Measurements from ENCODE around the gene SLC44A4.
"Not testable (repeated sequence)": the region's sequence is repeated elsewhere in the genome, so short reads cannot be mapped to it uniquely, and the experiment has no call there.

SLC44A4 gene

DNA sequence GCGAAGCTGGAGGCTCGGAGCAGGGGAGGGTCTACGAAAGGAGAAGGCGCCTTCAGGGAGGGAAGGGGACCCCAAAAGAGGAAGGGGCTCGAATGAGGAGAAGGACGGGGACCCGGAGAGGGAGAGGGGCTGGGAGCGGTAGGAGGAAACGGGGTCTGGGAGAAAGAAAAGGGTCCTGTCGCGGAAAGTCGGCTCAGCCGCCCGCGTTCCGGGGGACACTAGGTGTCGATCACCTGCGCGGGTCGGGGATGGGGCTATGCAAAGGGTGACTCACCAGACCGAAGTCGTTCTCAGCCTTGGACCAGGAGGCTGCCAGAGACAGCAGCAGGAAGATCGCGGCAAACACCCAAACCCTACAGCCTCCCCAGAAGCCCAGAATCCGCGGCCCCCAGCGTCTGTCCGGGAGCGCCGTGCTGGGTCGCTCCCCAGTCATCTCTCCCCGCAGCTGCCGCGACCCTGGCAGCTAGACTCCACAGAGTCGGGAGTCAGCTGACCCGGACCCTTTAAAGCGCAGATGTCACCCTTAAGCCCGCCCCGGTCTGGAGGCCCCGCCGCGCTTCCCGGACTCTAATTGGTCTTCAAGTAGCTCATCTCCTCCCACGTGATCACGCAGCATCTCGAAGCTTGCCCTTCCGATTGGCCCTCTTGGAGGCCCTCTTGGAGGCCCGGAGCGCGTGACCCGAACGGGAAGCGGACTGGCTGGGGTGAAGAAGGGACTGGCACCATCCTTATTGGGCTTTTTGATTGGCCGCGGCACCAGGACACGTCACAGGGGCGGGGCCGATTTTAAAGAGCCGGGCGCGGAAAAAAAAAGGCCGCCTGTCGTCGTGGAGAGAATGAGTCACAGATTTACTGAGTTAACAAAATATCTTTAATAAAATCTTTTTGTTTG, 16.2 kb downstream of the SLC44A4 start, which contains the start of gene NEU1:
TSS of gene NEU1 (minus strand) at position 478 of the 892 bp plus-strand sequence. CDS start at position 433, 45 bp downstream.
- H3K4me3 ChIP-seq (ENCODE audit: low read length) = peak within 1 kb of the TSS; percentile 92
- TF ChIP-seq, protein P1, sequence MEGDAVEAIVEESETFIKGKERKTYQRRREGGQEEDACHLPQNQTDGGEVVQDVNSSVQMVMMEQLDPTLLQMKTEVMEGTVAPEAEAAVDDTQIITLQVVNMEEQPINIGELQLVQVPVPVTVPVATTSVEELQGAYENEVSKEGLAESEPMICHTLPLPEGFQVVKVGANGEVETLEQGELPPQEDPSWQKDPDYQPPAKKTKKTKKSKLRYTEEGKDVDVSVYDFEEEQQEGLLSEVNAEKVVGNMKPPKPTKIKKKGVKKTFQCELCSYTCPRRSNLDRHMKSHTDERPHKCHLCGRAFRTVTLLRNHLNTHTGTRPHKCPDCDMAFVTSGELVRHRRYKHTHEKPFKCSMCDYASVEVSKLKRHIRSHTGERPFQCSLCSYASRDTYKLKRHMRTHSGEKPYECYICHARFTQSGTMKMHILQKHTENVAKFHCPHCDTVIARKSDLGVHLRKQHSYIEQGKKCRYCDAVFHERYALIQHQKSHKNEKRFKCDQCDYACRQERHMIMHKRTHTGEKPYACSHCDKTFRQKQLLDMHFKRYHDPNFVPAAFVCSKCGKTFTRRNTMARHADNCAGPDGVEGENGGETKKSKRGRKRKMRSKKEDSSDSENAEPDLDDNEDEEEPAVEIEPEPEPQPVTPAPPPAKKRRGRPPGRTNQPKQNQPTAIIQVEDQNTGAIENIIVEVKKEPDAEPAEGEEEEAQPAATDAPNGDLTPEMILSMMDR (conservative IDR thresholded peaks at IDR 0.05; ENCODE audit: low read length) = no peak
- DNase-seq (ENCODE audit: low read depth) = peak; percentile 100

DNA sequence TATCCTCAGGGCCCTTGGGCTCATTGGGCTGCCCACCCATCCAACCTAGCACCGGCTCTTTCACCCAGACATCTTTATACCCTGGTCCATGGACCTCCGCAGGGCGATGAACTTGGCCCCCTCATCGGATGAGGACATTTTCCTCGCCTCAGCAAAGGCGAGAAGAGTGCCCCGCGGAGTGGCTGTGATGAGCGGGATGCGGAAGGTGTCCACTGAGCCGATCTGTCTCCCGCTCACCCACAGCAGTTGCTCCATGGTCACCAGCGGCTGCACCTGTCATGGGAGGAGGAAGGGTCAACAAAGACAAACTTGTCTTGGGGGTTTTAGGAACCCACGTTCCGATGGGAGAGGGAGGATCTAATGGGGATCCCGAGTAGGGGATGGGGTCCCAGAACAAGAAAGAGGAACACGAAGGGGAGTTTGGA, 16.9 kb downstream of the SLC44A4 start:
- TF ChIP-seq, protein P1 (conservative IDR thresholded peaks at IDR 0.05; ENCODE audit: low read length) = no peak

DNA sequence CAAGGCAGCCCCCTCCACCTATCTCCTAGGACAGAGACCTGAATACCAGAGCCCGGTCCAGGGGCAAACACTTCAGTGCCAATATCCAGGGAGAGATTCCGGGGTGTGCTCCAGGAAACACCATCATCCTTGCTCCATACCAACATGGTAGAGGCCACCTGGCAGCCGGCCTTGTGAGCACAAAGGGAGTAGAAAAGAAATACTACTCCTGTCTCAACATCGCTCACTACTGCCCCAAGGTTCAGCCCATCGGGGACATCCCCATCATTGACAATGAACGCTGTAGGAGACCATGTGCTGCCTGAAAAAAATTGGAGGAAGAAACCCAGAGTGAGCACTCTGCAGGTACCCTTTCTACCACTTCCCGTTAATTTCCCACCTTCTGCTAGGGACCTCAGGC, 17.6 kb downstream of the SLC44A4 start:
- H3K4me3 ChIP-seq (ENCODE audit: low read length) = no peak overlapping the region
- TF ChIP-seq, protein P1 (conservative IDR thresholded peaks at IDR 0.05; ENCODE audit: low read length) = no peak
- DNase-seq (ENCODE audit: low read depth) = no peak

More for the DNA sequence above, 16.9 kb downstream of the SLC44A4 start:
- H3K4me3 ChIP-seq (ENCODE audit: low read length) = peak overlapping the region; percentile 92
- DNase-seq (ENCODE audit: low read depth) = no peak

DNA sequence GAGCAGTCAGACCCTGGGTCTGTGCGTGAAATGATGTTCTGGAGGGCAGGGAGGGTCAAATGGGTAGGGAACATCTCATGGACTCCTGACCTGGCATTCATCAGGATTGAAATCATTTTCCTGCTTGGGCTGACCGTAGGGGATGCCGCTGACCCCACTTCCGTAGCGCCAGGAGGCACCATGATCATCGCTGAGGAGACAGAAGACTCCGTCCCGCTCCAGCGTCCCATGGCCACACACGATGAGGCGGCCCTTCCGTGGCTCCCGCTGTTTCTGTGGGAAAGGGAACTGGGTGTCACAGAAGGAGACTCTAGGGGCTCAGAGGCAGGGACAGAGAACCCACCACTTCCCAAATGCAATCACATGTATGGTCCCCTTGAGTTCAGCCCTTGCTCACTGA, 18.4 kb downstream of the SLC44A4 start:
- TF ChIP-seq, protein P1 (conservative IDR thresholded peaks at IDR 0.05; ENCODE audit: low read length) = no peak
- no peak overlapping the region for H3K4me3 ChIP-seq (ENCODE audit: low read length)
- DNase-seq (ENCODE audit: low read depth) = no peak

DNA sequence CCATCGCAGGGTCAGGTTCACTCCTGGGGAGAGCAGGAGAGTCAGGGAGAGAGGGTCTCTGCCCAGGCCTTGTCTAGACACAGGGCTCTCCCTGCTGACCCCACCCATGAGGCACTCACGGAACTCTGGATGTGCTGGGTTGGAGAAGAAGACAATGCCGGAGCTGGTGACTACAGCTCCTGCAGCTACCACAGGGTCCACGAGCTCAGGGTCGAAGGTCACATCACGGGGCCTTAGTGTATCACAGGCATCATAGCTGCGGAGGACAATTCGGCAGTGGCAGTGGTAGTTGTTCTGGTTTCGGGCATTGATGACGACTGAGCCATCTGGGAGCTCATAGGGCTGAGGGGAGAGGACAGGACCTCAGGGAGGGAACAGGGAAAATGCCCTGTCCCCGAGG, 18.9 kb downstream of the SLC44A4 start:
- DNase-seq (ENCODE audit: low read depth) = no peak
- no peak overlapping the region for H3K4me3 ChIP-seq (ENCODE audit: low read length)
- TF ChIP-seq, protein P1 (conservative IDR thresholded peaks at IDR 0.05; ENCODE audit: low read length) = no peak

DNA sequence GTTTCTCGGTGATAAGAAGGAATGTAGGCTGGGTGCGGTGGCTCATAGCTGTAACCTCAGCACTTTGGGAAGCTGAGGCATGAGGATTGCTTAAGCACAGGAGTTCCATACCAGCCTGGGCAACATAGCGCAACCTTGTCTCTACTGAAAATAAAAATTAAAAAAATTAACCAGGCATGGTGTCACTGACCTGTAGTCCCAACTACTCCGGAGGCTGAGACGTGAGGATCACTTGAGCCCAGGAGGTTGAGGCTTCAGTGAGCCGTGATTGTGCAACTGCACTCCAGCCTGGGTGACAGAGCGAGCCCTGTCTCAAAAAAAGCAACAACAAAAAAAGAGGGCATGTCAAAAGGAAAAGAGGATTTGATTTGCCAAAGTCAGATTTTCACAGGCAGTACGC, 20.1 kb downstream of the SLC44A4 start:
- no peak for DNase-seq (ENCODE audit: low read depth)
- TF ChIP-seq, protein P1 (conservative IDR thresholded peaks at IDR 0.05; ENCODE audit: low read length) = no peak
- no peak overlapping the region for H3K4me3 ChIP-seq (ENCODE audit: low read length)

DNA sequence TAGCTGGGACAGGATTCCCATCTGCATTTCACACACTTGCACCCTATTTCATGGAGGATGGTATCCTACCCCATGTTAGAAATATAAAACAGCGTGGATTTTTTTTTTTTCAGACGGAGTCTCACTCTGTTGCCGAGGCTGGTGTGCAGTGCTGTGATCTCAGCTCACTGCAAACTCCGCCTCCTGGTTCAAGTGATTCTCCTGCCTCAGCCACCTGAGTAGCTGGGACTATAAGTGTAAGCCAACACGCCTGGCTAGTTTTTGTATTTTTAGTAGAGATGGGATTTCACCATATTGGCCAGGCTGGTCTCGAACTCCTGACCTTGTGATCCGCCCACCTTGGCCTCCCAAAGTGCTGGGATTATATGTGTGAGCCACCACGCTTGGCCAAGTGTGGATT, 21.0 kb downstream of the SLC44A4 start:
- DNase-seq (ENCODE audit: low read depth); H3K4me3 ChIP-seq (ENCODE audit: low read length): not testable (repeated sequence)

DNA sequence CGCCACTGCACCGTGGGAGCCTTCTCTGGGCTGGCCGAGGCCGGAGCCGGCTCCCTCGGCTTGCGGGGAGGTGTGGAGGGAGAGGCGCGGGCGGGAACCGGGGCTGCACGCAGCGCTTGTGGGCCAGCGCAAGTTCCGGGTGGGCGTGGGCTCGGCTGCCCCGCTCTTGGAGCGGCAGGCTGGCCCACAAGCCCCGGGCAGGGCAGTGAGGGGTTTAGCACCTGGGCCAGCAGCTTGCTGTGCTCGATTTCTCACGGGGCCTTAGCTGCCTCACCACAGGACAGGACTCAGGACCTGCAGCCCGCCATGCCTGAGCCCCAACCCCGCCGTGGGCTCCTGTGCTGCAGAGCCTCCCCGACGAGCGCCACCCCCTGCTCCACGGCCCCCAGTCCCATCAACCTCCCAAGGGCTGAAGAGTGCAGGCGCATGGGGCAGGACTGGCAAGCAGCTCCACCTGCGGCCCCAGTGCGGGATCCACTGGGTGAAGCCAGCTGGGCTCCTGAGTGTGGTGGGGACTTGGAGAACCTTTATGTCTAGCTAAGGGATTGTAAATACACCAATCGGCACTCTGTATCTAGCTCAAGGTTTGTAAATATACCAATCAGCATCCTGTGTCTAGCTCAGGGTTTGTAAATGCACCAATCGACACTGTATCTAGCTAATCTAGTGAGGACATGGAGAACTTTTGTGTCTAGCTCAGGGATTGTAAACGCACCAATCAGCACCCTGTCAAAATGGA, 26.6 kb downstream of the SLC44A4 start:
- DNase-seq (ENCODE audit: low read depth); H3K4me3 ChIP-seq (ENCODE audit: low read length): not testable (repeated sequence)

Data from AG10803 (cell line).